Right lung (tissue), 10 donors: ENCODE data around the gene ACAN. TPM values are rescaled to one million over a fixed set of nuclear protein-coding genes. Genes with fewer than 3 reads are reported as not detected.

Experiments
- DNase-seq, 2 donors: peaks; one replicate each; pipeline ENCODE4 v3.0.0-alpha.2; 2013
- long read RNA-seq, 8 donors: transcript quantifications; one replicate each; lab custom pipeline, GENCODE V29; 2026
- polyA plus RNA-seq, 5 donors: library from polyadenylated mRNA; unstranded; fragments of 120-200 nt; gene quantifications; one replicate each; pipeline versions ENCODE4 v1.2.1 to v1.2.3, GENCODE V29; 2013; ENCODE audit warnings: inconsistent platforms in 1 of 5, low replicate concordance in 1 of 5; ENCODE audit not compliant: insufficient read length in 5 of 5, insufficient read depth in 1 of 5

The ACAN gene
- polyA plus RNA-seq: under 1 TPM; 0.56 to 0.91 (median 0.83) TPM
- long read RNA-seq, donor 1, partial matches to known transcripts: 0 of 1 reads
- long read RNA-seq, donor 1, other reads (novel, unspliced or antisense): 0 of 1 reads
- long read RNA-seq, donor 2: 0 reads
- long read RNA-seq, donor 3: 0 reads
- long read RNA-seq, donor 4: 0 reads
- long read RNA-seq, donor 5: 0 reads
- long read RNA-seq, donor 6: 0 reads
- long read RNA-seq, donor 7: 0 reads
- long read RNA-seq, donor 8: 0 reads

DNA sequence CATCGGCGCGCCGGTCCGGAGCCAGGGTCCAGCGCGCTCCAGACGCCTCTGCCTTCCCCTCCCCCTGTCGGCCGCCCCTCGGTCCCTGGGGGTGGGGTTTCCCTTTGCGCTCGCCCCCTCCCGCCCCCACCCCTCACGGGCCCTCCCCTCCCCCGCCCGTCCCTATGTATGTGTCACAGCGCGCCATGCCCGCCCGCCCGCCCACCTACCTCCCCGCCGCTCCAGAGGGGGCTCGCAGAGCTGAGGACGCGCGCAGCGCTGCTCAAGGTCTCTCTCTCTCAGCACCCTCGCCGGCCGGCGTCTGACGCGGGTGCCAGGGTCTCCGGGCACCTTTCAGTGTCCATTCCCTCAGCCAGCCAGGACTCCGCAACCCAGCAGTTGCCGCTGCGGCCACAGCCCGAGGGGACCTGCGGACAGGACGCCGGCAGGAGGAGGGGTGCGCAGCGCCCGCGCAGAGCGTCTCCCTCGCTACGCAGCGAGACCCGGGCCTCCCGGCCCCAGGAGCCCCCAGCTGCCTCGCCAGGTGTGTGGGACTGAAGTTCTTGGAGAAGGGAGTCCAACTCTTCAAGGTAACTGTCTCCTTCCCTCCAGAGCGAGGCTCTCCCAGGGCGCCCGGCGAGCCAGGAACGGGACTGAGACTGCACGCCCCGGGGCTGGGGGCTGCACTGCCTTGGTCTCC is at the start of gene ACAN:
Gene ACAN, plus strand, starts transcription at position 196 of the 679 bp plus-strand sequence. CDS start 32,771 bp downstream, outside the sequence.
- no peak for DNase-seq

DNA sequence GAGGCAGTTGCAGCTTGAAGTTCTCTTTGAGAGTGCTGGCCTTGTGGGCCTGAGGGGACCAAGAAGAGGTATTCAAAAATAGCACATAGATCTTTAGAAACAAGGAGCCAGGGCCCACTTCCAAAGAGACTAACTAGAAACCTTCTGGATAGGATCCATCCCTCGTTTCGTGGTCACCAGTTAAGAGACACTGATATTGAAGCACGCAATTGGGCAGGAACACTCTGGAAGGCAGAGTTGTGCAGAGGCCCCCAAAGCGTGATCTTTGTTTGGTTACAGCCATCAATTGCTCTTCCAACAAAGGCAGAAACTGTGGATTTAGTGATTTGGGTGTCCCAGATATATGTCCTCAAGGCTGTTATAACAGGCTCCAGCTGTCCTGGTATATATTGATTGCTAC is 46.7 kb upstream of the ACAN start:
- no peak for DNase-seq

DNA sequence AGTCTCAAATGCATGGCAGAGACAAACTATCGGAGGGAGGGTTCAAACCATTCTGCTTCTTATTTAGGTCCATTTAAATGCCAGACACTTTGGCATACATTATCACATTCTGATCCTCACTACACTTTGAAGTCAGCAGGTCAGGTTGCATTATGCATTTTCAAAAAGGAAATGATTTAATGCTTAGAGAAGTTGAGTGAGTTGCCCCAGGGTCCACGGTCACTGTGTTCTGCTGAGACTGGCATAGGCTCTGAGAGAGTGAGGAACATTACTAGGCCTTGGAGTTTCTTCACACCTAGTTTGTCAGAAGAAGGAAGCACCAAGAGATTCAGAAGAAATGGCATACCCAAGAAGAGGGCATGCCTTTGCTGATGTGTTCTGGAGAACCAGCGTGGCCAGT is 46.3 kb upstream of the ACAN start:
- DNase-seq: no peak

DNA sequence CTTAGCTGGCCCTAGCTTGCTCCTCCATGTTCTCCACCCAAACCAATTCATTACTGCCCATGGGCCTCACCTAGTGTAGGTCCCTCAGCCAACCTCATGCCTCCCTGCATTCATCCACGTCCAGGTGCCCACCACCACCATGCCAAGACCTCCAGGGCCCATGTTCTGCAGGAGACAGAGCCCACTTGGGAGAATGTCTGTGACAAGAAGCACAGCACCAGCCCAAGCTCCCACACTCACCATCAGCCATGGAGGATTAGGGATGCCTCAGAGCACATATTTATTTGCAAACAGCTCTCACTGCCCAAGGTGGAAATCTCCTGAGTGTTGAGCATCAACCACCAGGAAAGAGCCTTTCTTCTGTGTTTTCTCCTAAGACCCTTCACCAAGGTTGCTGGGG is 43.4 kb upstream of the ACAN start:
- DNase-seq: no peak

DNA sequence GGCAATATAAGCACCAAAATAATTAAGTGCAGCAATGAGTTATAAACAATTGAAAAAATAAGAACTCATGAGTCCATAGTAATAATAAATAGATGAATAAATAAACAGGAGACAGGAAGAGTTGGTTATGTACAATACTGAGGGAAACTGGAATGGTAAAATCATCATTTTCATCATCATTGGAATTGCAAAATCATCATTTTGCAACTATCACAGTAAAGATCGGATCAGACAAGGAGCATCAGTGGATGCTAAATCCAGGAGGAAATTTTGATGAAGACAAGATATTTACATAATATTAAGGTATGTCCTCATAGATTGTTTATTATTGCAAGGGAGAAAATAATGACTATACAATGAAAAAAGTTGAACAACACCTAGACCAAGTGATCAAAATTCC is 38.8 kb upstream of the ACAN start:
- no peak for DNase-seq

DNA sequence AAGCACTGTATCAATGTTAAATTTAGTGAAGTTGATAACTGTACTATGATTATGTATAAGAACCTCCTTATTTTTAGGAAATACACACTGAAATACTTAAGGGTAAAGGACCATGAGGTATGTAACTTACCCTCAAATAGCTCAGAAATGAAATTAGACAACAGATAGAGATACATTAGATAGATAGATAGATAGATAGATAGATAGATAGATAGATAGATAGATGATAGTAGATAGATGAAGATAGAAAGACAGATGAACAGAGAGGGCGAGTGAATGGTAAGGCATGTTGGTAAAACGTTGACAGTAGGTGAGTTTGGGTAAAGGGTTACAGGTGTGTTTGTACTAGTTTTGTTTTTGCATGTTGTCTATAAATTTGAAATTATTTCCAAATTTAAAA is 38.0 kb upstream of the ACAN start:
- no peak for DNase-seq

DNA sequence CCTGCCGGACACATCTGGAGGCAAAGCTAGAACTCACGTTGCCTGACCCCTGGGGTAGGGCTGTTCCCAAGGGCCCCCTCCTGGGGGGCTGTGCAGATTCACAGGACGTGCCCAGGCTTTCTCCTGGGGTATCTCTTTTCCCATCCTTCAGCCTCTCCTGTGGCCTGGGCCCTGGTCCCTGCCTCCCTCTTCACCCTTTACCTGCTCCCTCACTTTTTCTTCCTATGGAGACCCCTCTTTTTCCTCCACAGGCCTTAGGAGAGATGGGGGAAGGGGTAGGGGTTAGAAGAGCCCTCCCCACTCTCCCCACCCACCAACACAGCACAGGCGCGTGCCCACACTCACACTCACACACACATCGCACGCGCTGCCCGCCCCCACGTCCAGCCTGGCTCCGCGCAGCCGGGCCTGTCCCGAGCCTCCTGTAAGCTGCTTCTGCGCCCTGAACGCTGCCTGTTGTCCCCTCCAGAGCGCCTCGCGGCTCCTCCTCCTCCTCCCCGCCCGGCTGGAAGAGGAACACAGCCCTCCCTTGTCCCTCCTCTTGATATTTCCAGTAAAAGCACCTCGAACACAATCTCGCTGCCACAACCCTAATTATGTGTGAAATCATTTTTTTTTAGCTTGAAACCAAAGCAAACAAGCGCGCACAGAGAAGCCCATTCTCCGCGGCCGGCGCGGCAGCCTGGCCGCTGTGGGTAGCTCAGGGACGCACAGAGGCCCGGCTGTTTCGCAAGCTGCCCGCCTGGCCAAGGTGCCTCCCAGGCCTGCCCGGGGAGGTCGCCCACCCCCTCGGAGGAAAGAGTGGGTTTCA is 33.9 kb upstream of the ACAN start:
- DNase-seq: peak in 1 of 2 donors; percentile 14

DNA sequence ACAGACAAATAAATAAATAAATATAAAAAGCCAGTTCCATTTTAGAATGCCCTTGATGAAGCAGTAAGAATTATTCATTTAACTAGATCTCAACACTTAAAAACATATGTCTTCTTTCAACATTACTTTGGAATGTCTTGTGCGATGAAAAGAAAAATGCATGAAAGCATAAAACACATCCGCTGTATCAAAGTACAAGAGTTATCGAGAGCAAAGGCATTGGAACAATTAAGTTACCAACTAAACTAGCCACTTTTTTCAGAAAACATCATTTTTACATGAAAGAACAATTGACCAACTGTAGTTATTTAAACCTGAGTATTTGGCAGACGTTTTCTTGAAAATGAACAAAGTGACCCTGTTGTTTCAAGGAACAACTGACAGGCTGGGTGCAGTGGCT is 27.5 kb upstream of the ACAN start:
- no peak for DNase-seq

DNA sequence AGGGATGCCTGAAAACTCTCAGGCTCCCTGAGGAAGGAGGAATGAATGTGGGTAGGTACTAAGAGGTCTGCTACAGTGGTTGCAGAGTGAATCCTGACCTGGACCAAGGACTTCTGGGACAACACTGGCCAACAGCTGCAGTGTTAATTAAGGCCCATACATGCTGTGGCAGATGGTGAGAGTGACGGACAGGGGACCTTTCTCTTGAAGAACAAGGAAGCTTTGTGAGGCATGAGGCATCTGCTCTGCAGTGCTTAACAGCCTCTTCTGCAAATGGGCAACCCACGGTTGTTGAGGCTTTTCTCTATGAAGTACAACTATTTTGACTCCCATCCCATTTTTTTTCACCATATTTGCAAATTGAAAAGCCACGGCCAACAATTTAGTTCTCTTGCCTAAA is 26.6 kb upstream of the ACAN start:
- DNase-seq: no peak

DNA sequence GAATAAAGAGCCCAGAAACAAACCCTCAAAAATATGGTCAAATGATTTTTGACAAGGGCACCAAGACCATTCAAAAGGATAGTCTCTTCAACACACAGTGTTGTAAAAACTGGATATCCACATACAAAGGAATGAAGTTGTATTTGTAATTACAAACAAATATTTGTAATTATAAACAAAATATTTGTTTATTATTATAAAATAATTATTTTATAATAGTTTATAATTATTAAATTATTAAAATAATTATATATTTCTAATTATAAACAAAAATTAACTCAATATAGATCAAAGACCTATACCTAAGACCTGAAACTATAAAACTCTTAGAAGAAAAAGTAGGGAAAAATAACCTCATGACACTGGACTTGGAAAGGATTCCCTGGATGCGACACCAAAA is 23.3 kb upstream of the ACAN start:
- no peak for DNase-seq

DNA sequence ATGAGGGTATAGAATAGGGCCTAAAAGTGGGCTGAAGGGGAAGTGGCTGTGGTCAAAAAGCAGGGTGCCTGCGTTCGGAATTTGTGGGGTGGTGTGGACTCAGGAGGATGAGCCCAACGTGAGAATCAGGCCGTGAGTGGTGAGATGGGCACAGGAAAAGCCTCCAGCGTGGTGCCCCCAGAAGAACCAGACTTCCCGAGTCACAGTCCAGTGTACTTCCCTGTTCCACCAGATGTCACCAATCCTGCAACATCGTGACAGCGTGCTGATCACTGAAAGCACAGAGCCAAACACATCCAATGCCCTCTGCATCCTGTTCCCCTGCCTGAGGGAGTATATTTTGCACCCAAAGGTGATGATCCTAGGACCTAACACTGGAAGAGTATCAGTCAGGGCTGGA is 20.8 kb upstream of the ACAN start:
- no peak for DNase-seq

DNA sequence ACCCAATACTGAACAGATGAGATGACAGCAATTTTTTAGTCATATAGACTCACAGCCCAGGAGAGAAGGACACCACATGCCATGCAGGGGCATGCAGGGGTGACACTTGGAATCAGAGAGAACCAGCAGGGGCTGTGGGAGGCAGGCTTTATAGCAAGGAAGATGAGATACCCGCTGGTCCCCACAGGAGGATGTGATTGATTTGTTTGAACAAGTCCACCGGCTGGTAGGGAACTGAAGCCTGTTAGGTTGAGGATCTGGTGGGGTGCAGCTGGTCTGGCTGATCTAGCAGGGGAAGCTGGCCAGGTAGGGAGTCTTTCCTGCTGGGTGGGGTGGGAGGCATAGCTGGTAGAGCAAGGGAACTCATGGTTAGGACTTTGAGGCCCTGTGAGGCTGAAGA is 18.0 kb upstream of the ACAN start:
- DNase-seq: no peak

DNA sequence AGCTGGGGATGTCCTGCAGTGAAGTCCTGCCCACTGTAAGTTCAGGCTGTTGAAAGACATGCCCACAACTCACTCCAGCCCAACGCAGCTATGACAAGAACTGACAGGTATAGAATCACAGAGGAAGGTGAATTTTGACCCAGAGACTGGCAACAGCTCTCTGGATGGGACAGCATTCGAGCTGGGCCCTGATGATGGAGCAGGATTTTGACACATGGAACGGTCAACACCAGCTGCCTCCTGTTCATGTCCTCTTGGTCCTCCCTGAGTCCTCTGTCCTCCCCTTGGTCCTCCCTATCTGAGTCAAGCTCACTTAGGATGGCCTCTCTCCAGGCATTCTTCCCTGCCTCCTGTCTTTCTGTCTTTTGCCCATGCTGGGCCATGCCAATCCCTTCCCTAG is 15.2 kb upstream of the ACAN start:
- DNase-seq: no peak

DNA sequence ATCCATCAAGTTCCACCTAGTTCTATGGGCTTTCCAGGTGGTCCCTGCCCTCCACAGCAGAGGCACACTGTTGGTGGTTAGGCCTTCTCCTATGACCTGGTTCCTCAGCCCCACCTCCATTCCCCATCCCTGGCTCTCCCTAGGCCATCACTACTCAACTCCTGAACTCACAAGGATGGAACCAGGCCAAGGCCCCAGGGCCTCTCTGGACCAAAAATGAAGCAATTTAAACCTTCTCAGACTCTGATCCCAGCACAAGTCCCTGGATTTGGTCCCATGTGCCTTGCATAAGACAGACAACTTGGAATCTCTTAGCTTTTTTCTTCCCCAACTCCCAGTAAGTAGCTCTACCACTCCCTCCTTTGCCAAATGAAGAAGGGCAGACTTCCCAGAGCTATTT is 14.4 kb upstream of the ACAN start:
- DNase-seq: no peak

DNA sequence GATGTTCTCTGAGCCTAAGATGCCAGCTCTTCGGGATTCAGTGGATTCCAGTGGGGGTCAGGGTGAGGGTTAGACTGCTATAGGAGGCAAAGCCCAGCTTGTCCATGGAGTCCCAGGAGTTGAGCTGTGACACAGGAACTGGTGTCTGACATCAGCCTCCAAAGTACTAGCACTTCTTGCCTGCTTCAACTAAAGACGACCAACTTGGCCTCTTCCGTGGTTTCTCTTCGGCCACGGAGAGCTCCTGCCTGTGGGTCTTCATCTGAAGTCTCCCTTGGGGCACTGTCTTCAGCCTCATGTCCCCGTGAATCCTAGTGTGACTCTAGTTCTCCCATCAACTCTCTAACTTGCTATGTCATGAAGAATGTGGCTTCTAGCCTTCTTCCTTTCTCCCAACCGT is 12.8 kb upstream of the ACAN start:
- no peak for DNase-seq

DNA sequence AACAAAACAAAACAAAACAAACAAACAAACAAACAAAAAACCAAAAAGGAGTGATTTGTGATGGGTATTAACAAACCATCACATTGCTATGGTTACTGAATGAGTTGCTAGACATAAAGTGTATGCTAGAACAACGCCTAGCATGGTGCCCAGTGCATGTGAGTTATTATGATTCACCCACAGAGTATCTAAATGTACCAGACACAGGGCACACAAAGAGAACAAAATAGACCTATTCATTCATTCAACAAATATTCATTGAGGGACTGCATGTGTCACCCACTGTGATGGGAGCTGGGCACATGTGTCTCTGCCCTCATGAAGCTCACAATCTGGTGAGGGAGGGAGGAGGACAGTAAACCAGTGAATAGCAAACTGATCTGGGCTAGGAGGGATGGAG is 11.6 kb upstream of the ACAN start:
- DNase-seq: no peak

DNA sequence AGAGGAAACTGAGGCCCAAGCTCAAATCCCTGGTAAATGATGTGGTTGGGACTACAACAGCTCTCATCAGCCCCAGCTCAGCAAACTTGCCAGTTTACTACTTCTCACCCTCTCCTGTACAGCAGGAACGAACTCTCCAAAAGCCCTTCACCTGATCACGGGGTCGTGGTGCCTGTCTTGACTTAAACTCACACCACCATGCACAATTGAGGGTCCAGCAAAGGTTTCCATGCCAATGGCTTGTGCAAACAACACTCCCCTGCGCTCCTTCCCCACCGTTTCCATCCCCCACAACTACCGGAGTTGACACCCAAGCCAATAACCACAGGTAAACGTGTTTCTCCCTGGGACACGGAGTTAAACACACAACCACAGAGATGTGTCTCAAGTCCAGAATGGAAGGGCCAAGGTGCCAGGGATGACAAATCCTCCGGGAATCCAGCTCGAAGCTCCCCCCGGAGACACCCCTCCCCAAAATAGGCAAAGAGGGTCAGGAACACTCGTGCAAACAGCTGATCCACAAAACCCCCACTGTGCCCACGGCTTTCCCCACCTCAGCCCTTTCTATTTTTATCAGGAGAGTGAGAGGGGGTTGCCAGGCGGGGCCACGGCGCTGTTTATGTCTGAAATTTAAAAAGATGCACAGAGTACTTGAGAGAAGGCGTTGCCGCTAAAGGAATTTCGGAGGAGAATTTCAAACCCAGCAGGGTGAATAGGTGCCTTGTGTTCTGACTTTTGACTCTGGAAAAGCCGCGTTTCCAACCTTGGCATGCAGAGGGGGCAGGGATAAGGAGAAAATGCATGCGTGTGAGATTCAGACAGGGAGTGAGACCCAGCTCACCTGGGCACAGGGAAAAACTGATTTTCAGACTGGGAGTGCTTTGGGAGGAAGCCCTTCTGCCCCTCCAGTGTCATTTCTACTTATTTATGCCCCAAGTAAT is 10.6 kb upstream of the ACAN start:
- DNase-seq: no peak

DNA sequence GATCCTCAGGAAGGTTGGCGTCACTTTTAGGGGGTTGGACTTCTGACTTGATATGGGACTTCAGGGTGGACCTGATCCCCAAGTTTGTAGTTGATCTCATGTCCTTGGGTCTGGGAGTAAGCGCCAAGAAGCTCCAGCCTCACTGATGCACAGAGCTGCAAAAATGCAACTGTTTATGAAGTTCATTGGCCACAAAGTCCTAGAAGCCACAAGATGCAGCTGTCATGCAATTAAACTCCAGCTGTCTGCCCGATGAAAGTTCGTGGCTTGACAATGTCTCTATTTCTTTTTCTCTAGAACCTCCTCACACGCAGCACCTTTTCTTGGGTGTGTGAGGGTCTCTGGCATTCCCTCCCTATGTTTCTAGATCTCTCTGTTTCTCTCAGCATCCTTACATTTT is 9.2 kb upstream of the ACAN start:
- DNase-seq: no peak

DNA sequence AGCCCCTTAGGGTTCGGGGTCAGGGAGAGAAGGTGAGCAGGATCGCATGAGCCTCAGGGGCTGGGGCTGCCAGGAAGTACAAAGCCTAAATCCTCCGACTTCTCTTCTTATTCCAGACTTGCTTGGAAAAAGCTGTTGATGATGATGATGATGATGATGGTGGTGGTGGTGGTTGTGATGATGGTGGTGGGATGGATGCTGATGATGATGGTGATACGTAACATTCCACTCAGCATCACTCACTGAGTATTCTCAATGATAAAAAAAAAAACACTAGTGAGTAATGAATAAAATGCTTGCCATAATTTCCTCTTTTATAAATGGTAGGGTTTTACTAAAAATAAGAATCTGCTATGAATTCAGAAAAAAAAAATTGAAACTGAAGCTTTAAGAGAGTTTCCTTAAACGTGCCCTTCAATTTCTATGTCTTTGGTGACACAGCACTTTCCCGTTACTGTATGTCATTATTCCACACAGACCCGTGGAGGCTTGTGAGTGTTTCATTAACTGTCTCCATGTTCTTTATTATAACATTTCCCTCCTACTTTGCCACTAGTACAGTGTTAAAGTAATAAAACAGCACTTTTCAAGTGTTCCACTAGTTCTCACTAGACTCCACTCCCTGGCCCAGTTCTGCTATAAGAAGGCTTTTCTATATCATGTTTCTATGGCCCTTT is 5.4 kb upstream of the ACAN start:
- no peak for DNase-seq

DNA sequence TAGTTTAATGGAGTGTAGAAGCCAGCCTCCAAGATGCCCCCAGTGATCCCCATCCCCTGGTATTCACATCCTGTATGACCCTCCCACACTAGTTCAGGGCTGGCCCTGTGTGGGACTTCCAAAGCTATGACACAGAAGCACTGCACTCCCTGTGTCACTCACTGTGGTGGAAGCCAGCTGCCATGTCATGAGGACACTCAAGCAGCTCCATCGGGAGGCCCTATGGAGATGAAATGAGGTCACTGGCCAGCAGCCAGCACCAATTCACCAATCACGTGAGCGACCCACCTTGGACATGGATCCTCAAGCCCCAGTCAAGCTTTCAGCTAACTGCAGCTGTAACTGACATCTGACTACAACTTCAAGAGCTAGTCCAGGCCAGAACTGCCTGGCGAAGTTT is 3.9 kb upstream of the ACAN start:
- no peak for DNase-seq

DNA sequence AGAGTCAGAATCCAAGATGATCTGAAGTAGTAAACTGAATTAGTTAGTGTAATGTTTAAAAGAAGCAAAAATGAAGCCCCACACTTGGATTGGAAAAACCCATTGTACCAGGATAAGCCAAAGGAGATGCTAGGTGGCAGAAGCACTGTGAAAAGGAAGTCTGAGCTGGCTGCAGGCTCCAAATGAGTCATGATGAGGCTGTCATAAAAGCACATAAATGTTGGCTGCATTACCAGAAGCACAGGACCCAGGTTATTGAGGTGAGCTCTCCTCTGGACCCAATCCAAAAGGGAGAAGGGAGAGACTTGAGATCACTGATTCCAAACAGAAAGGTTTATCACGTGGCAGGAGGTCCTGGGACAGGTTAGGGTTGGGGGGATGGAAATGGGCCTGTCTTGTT is 3.2 kb upstream of the ACAN start:
- no peak for DNase-seq
